ENCODE results near the gene CCSER1.

DNA sequence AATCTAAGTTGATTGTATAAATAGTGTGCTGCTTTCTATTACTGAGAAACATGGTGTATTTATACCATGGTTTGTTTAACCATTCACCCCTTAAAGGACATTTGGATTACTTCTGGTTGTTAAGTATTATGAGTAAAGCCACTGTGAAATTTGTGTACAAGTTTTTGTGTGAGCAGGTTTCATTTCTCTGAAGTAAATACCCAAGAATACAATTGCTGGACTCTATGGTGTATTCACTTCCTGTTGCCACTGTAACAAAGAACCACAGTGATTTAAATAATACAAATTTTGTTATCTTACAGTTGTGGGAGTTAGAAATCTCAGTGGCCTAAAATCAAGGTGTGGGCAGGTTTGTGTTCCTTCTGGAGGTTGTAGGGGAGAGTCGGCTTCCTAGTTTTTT, 869.6 kb downstream of the CCSER1 start:
- TF ChIP-seq, protein P1, sequence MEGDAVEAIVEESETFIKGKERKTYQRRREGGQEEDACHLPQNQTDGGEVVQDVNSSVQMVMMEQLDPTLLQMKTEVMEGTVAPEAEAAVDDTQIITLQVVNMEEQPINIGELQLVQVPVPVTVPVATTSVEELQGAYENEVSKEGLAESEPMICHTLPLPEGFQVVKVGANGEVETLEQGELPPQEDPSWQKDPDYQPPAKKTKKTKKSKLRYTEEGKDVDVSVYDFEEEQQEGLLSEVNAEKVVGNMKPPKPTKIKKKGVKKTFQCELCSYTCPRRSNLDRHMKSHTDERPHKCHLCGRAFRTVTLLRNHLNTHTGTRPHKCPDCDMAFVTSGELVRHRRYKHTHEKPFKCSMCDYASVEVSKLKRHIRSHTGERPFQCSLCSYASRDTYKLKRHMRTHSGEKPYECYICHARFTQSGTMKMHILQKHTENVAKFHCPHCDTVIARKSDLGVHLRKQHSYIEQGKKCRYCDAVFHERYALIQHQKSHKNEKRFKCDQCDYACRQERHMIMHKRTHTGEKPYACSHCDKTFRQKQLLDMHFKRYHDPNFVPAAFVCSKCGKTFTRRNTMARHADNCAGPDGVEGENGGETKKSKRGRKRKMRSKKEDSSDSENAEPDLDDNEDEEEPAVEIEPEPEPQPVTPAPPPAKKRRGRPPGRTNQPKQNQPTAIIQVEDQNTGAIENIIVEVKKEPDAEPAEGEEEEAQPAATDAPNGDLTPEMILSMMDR (IDR thresholded peaks at IDR 0.05; ENCODE audit: borderline replicate concordance, extremely low read depth, low read length, poor library complexity, severe bottlenecking): no peak
- no peak for TF ChIP-seq EZH2 (IDR thresholded peaks at IDR 0.05; ENCODE audit: borderline replicate concordance, low read depth, low read length, severe bottlenecking)
